Right lobe of liver (tissue), 4 donors: ENCODE results near the gene SLC2A4RG.

ENCODE experiments used
- CTCF ChIP-seq, 4 donors: fragments of 200-600 bp in 3 of 4; fragments of 450-650 bp in 1 of 4; IDR thresholded peaks; one replicate each; pipeline versions ENCODE4 v1.5.1 to v1.8.0; 2016 to 2022; ENCODE audit warnings: antibody characterized with exemption in 4 of 4, mild to moderate bottlenecking in 2 of 4
- POLR2A ChIP-seq: fragments of 450-650 bp; IDR thresholded peaks from one replicate; pipeline ENCODE4 v1.6.1; 2017; ENCODE audit warnings: antibody characterized with exemption, mild to moderate bottlenecking
- donor health status: DM: no; HTN: no; CAD: no.
- donor health status: DM: no; HTN: no; CAD: no.
- donor health status: DM: no; HTN: yes; CAD: no.

DNA sequence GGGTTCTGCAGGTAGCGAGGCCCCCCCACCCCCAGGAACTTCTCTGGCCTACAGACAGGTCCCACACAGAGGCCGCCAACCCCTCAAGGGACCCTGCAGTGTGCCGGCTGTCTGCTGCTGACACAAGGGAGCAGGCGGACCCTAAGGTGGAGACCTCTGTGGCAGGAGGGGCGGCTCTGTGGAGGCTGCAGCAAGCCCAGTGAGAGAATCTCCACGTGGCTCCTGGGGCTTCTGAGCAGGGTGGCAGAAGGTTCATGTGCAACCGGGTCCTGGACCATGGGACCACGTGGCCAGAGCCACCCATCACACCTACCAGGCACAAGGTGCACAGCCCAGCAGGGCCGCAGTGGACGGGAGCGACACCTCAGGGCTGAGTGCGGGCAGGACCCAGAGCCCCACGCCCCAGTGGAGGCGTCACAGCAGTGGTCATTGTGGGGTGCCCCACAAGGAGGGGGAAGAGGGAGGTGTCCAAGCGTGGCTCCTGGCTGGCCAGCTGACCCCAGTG, 36.1 kb upstream of the SLC2A4RG start:
- TF ChIP-seq POLR2A (no peak), CTCF (IDR thresholded peaks at IDR 0.05) (no peak)
